PC-3 (cell line): ENCODE measurements around the gene TMEM178A. TPM values are rescaled to one million over a fixed set of nuclear protein-coding genes. Genes with fewer than 3 reads are reported as not detected.

Source experiments
- ATAC-seq: fragments of 200-7000 bp; cut with Tn5 transposase; 2 replicates; pipeline ENCODE4 v1.9.1; 2020; ENCODE audit warnings: mild to moderate bottlenecking, moderate library complexity
- BruUV-seq: library from RNA; stranded (reverse); fragments of 400-500 nt; replicated peaks from 2 replicates; lab custom pipeline; 2021; lab: Mats Ljungman, UMichigan
- CTCF ChIA-PET: fragments of 300-600 bp; sonication (Branson Sonifier 250); formaldehyde crosslinking; loops from one replicate; lab custom pipeline; 2022; ENCODE audit warnings: antibody characterized with exemption; lab: Charles Lee
- POLR2A ChIA-PET: fragments of 300-600 bp; sonication (Branson Sonifier 250); formaldehyde crosslinking; loops from one replicate; lab custom pipeline; 2022; ENCODE audit warnings: antibody characterized with exemption; ENCODE audit not compliant: unreplicated experiment; lab: Charles Lee
- DNase-seq: peaks from one replicate; pipeline ENCODE4 v3.0.0-alpha.2; 2015
- H2AFZ ChIP-seq: fragments of 300-600 bp; sonication (generic); 2 replicates; pipeline ENCODE4 v1.6.0; 2016; ENCODE audit warnings: antibody characterized with exemption, low read length
- H3F3A ChIP-seq: fragments of 300-600 bp; sonication (generic); one replicate; pipeline ENCODE4 v1.6.0; 2017; ENCODE audit warnings: antibody characterized with exemption, low read length, control low read depth, mild to moderate bottlenecking; ENCODE audit not compliant: unreplicated experiment
- H3K27ac ChIP-seq: fragments of 300-600 bp; sonication (generic); 2 replicates; pipeline ENCODE4 v1.5.1; 2016; ENCODE audit warnings: mild to moderate bottlenecking, low read length
- H3K27me3 ChIP-seq: fragments of 300-600 bp; sonication (generic); 2 replicates; pipeline ENCODE4 v1.6.1; 2016; ENCODE audit warnings: low read length, mixed read lengths
- H3K36me3 ChIP-seq: fragments of 300-600 bp; sonication (generic); 2 replicates; pipeline ENCODE4 v1.6.1; 2016; ENCODE audit warnings: low read depth, mixed run types, low read length, mixed read lengths
- H3K4me1 ChIP-seq: fragments of 300-600 bp; sonication (generic); 2 replicates; pipeline ENCODE4 v1.5.1; 2016; ENCODE audit warnings: low read length; ENCODE audit not compliant: insufficient read depth
- H3K4me2 ChIP-seq: fragments of 300-600 bp; sonication (generic); 2 replicates; pipeline ENCODE4 v1.6.0; 2016; ENCODE audit warnings: low read length
- H3K4me3 ChIP-seq: fragments of 300-600 bp; sonication (generic); 2 replicates; pipeline ENCODE4 v1.5.1; 2016; ENCODE audit warnings: mild to moderate bottlenecking, low read length, mixed read lengths
- H3K79me2 ChIP-seq: fragments of 300-600 bp; sonication (generic); 2 replicates; pipeline ENCODE4 v1.6.1; 2017; ENCODE audit warnings: low read length, mixed read lengths
- H3K9ac ChIP-seq: fragments of 300-600 bp; sonication (generic); 2 replicates; pipeline ENCODE4 v1.6.0; 2016; ENCODE audit warnings: mild to moderate bottlenecking, low read length
- H3K9me2 ChIP-seq: fragments of 300-600 bp; sonication (generic); replicated peaks from 2 replicates; pipeline ENCODE4 v1.6.1; 2016; ENCODE audit warnings: mixed run types, low read length, mixed read lengths
- H3K9me3 ChIP-seq: fragments of 300-600 bp; sonication (generic); 2 replicates; pipeline ENCODE4 v1.6.1; 2016; ENCODE audit warnings: low read length, mixed read lengths
- H4K20me1 ChIP-seq: fragments of 300-600 bp; sonication (generic); 2 replicates; pipeline ENCODE4 v1.6.1; 2016; ENCODE audit warnings: low read length, mixed read lengths
- CTCF ChIP-seq: fragments of 300-600 bp; sonication (generic); conservative IDR thresholded peaks from 2 replicates; pipeline ENCODE4 v1.5.1; 2017; ENCODE audit warnings: antibody characterized with exemption, low read depth, mild to moderate bottlenecking, low read length
- EZH2 ChIP-seq: fragments of 300-600 bp; sonication (generic); IDR thresholded peaks from one replicate; pipeline ENCODE4 v1.6.1; 2017; ENCODE audit warnings: antibody characterized with exemption, mild to moderate bottlenecking, low read length; ENCODE audit not compliant: unreplicated experiment
- EZH2phosphoT487 ChIP-seq: fragments of 300-600 bp; sonication (generic); IDR thresholded peaks from 2 replicates; pipeline ENCODE4 v1.6.1; 2018; ENCODE audit warnings: mild to moderate bottlenecking, antibody characterized with exemption, low read length, borderline replicate concordance
- intact Hi-C: fragments of 100-400 bp; cut with micrococcal nuclease; formaldehyde crosslinking; loops from 2 replicates; pipeline ENCODE4 v1.9.0; 2023
- total RNA-seq: library from RNA; depleted of rRNA; stranded (reverse); fragments of >200 nt; gene quantifications from 2 replicates; pipeline ENCODE4 v1.2.3, GENCODE V29; 2014

TMEM178A gene
- total RNA-seq, 1 experiment from 2014 or later = 0.33 TPM

GRCh38 chr2:39715095-39715494 lies 49.4 kb downstream of the TMEM178A start:
- DNase-seq (no peak), ATAC-seq (no peak)
- H3K4me3 ChIP-seq = no peak overlapping the region
- H3K27ac ChIP-seq = no peak overlapping the region
- POLR2A ChIA-PET = no interaction called here
- no peaks in the 10 kb centered on the region for H3K36me3 ChIP-seq
- TF ChIP-seq CTCF = no peak
- TF ChIP-seq EZH2phosphoT487 = no peak
- no peak for TF ChIP-seq EZH2
- CTCF ChIA-PET = no interaction called here
- H3K9me3 ChIP-seq = no peaks in the 10 kb centered on the region
- no peaks in the 10 kb centered on the region for H3K9me2 ChIP-seq
- H4K20me1 ChIP-seq = no peaks in the 10 kb centered on the region
- H3K4me1 ChIP-seq = no peaks in the 10 kb centered on the region
- intact Hi-C loops = no loop called here
- no peaks in the 10 kb centered on the region for H3K79me2 ChIP-seq
- no peak overlapping the region for H2AFZ ChIP-seq
- H3K4me2 ChIP-seq = no peak overlapping the region
- no TSS peak for BruUV-seq
- H3F3A ChIP-seq = no peaks in the 10 kb centered on the region
- H3K27me3 ChIP-seq = no peaks in the 10 kb centered on the region
- no peak overlapping the region for H3K9ac ChIP-seq

GRCh38 chr2:39715822-39716221 lies 50.1 kb downstream of the TMEM178A start:
- Histone ChIP-seq H3K9ac (no peak overlapping the region), H3K4me1 (no peaks in the 10 kb centered on the region), H3K9me2 (no peaks in the 10 kb centered on the region), H3K4me2 (no peak overlapping the region), H3K79me2 (no peaks in the 10 kb centered on the region), H3K27ac (no peak overlapping the region), H3K9me3 (no peaks in the 10 kb centered on the region), H3F3A (no peaks in the 10 kb centered on the region), H3K36me3 (no peaks in the 10 kb centered on the region), H3K4me3 (no peak overlapping the region), H4K20me1 (no peaks in the 10 kb centered on the region), H3K27me3 (no peaks in the 10 kb centered on the region), H2AFZ (no peak overlapping the region)
- ATAC-seq = no peak
- POLR2A ChIA-PET = no interaction called here
- BruUV-seq = no TSS peak
- DNase-seq = no peak
- TF ChIP-seq CTCF = no peak
- TF ChIP-seq EZH2 = no peak
- no peak for TF ChIP-seq EZH2phosphoT487
- intact Hi-C loops = no loop called here
- CTCF ChIA-PET = no interaction called here

GRCh38 chr2:39717067-39717466 lies 51.4 kb downstream of the TMEM178A start:
- no peak overlapping the region for H3K4me3 ChIP-seq
- CTCF ChIA-PET = no interaction called here
- H3K27me3 ChIP-seq = no peaks in the 10 kb centered on the region
- H3K9me2 ChIP-seq = no peaks in the 10 kb centered on the region
- H3K9ac ChIP-seq = no peak overlapping the region
- H3F3A ChIP-seq = no peaks in the 10 kb centered on the region
- H3K4me2 ChIP-seq = no peak overlapping the region
- TF ChIP-seq CTCF = no peak
- TF ChIP-seq EZH2phosphoT487 = no peak
- TF ChIP-seq EZH2 = no peak
- ATAC-seq (no peak), DNase-seq (no peak)
- no peak overlapping the region for H2AFZ ChIP-seq
- POLR2A ChIA-PET = no interaction called here
- H3K9me3 ChIP-seq = no peaks in the 10 kb centered on the region
- H4K20me1 ChIP-seq = no peaks in the 10 kb centered on the region
- H3K27ac ChIP-seq = no peak overlapping the region
- intact Hi-C loops = no loop called here
- BruUV-seq = no TSS peak
- no peaks in the 10 kb centered on the region for H3K36me3 ChIP-seq
- H3K79me2 ChIP-seq = no peaks in the 10 kb centered on the region
- H3K4me1 ChIP-seq = no peaks in the 10 kb centered on the region
